NCI-H2196 (cell line): Measurements from ENCODE around the gene MKLN1.
"Not testable (repeated sequence)": the region's sequence is repeated elsewhere in the genome, so short reads cannot be mapped to it uniquely, and the experiment has no call there.

ENCODE experiments used
- DNase-seq: peaks from one replicate; lab custom pipeline; 2025; ENCODE audit not compliant: unreplicated experiment; lab: John Stamatoyannopoulos, UW

Gene MKLN1

DNA sequence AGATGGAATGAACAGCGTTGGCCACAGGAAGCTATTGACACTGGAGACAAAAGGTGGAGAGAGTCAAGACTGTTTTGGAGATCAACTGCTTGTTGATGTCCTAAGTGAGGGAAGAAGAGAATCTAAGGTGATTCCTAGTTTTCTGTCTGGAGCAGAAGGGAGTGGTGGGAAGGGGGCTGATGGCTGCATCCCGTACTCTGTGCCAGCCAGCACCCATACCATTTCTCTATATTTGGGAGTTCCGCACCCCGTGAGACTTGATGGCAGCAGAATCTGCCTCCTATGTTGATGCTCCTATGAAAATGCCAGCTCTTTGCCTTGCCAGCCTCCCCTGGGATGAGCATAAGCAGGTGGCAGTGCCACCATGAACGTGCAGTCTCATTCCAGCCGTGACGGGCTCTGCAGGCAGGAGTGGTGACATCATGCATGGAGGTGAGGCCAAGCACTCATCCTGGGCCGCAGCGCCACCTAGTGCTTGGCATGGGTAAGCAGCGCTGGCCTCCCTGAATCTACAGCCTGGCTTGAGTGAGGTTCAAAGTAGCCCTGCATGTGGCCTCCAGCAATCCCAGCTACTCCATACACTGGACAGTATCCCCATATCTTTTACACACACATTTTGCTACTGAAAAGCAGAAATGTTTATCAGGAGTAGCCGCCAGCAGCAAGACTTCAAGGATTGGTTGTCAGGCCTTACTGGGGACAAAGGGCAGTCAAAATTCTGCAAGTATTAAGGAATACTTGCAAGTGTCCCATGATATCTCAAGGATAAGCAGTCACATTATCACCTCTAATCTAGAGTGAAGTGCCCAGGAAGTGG lies 185.8 kb downstream of the MKLN1 start:
- DNase-seq: peak; percentile 94

GRCh38 chr7:131515471-131515870 lies 187.8 kb downstream of the MKLN1 start:
- not testable (repeated sequence) for DNase-seq

GRCh38 chr7:131517218-131517923 lies 189.7 kb downstream of the MKLN1 start:
- DNase-seq: no peak

DNA sequence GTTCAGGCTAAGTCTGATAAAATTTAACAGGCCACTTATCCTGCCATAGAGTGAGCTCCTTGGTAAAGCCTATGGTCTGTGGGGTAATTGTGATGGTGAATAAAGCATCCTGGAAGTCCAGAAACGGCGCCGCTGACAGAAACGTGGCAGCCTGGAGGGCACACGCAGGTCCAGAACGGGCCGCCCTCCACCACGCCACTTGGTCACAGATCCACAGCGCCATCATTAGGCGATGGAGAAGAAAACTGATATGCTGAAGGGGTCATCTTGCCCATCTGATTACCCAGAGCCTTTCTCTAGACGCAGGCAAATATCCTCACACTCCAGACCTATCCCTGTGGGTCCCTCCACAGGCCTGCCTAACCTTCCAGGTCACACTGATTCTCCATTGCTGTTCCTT lies 190.9 kb downstream of the MKLN1 start:
- no peak for DNase-seq

GRCh38 chr7:131521651-131522163 lies 194.0 kb downstream of the MKLN1 start:
- DNase-seq: peak; percentile 65

GRCh38 chr7:131522325-131522930 lies 194.8 kb downstream of the MKLN1 start:
- DNase-seq: no peak

DNA sequence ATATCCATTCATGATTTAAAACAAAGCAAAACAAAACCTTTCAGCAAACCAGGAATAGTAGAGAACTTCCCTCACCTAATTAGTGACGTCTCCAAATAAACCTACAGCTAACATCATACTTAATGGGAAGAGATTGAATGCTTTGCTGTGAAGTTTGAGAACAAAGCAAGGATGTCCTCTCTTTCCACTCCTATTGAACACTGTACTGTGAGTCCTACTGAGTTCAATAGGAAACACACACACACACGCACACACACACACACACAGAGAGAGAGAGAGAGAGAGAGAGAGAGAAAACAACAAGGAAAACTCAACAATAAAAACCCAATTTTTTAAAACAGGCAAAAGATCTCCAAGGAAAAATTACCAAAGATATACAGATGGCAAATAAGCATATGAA lies 196.4 kb downstream of the MKLN1 start:
- DNase-seq: no peak

DNA sequence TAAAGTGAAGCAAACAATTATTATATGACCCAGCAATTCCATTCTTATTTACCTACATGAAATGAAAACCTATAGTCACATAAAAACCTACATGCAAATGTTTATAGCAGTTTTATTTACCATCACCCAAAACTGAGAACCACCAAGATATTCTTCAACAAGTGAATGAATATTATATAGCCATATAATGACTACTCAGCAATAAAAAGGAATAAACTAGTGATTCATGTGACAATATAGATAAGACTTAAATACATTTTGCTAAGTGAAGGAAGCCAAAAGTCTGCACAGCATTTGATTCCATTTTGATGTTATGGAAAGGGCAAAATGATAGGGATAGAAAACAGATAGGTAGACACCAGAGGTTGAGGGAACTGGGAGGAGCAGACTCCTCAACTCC lies 197.0 kb downstream of the MKLN1 start:
- DNase-seq: no peak

- no peak for DNase-seq
Observed at GRCh38 chr7:131525820-131526219, 198.1 kb downstream of the MKLN1 start.

- DNase-seq: no peak
Observed at GRCh38 chr7:131527456-131527855, 199.8 kb downstream of the MKLN1 start.

DNA sequence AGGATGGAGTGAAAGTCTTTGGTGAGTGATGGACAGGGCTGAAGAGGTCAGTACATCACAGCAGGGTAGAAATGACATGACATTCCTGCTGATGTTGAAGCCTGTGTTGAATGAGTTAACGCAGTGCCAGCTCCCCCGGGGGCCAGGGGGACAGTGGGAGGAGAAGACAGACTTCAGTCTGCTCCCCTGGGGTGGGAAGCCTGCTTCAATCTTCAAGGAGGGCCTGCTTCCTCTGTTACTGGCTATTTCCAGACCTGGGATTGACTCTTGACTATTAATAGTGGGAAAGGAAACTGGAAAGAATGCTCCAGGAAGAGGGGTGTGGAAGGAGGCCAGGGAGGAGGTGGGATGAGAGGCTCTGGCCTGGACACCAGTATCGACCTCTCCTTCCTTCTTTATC lies 201.5 kb downstream of the MKLN1 start:
- no peak for DNase-seq

- no peak for DNase-seq
Observed at GRCh38 chr7:131529617-131530016, 201.9 kb downstream of the MKLN1 start.

GRCh38 chr7:131530137-131530536 lies 202.5 kb downstream of the MKLN1 start:
- DNase-seq: no peak

GRCh38 chr7:131532570-131533091 lies 205.0 kb downstream of the MKLN1 start:
- DNase-seq: no peak

GRCh38 chr7:131533151-131533559 lies 205.5 kb downstream of the MKLN1 start:
- no peak for DNase-seq

- no peak for DNase-seq
Observed at GRCh38 chr7:131533566-131534561, 206.2 kb downstream of the MKLN1 start.

GRCh38 chr7:131536361-131536849 lies 208.7 kb downstream of the MKLN1 start:
- DNase-seq: no peak

- DNase-seq: no peak
Observed at GRCh38 chr7:131537571-131537978, 209.9 kb downstream of the MKLN1 start.

GRCh38 chr7:131538071-131538812 lies 210.6 kb downstream of the MKLN1 start:
- no peak for DNase-seq
